Left forelimb (tissue), 1 donor: ENCODE measurements around the gene AUTS2.

Source experiments
- DNase-seq: peaks from one replicate; pipeline ENCODE4 v3.0.0-alpha.2; 2018; ENCODE audit warnings: low spot score

Gene AUTS2

DNA sequence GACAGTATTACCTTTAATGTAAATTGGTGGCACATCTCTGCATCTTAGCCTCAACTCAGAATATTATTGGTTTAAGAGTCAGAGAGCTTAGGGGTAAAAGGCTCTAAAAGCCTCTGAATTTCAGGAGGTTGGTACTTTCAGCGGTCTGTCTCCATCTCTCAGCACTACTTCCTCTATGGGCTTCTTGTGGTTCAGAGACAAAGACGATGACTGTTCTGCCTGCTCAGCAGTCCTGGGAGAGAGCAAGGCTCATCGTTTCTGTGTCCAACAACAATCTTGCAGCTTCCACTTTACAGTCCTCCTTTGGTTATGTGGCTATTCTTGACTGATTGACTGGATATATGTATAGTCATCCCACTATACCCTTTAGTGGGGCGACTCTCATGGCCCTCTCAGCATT lies 394.7 kb downstream of the AUTS2 start:
- no peak for DNase-seq

DNA sequence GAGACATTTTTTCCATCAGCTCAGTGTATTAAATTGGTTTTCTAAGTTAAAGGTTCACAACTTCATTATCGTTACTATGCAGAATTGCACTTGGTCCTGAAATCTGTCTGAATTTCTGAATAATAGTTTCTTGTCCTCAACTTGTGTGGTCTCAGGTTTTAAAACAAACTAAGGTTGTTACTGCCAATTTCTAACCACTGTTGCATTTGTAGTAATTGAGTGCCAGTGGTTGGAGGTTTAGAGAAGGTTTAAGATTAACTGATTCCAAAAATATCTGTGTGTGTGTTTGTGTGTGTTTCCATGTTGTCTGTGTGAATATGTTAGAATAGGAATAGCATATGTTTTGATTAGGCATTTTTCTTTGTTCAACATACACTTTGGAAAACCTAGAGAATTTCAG lies 395.9 kb downstream of the AUTS2 start:
- DNase-seq: no peak

DNA sequence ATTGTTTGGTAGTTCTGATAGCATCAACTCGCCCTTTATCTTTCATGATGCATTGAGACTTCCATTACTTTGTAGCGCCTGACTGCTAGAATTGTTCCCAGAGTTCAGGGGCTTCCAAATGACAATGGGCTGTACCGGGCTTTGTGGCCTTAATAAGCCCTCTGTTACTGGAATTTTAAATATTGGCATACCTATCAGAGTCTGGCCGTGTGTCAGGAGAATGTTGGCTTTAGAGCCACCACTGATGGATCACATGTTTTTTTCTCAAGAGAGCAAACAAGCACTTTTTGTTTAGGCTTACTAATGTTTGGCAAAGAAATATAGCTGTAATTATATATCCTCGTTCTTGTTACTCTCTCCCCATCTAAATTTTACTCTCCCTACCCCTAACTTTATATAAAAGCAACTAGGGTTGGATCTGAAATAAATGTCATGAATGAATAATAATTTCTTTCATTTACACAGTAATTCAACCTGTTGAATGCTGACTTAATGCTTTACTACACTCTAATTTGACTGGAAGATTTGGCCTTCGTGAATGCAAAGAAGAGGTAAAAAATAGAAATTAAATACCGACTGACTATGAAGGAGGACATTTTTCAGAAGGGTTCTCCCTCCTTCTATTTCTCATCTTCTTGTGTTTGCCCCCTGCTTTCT lies 396.7 kb downstream of the AUTS2 start:
- DNase-seq: no peak

GRCh38 chr7:69996121-69996520 lies 397.8 kb downstream of the AUTS2 start:
- no peak for DNase-seq

GRCh38 chr7:70000737-70001348 lies 402.6 kb downstream of the AUTS2 start:
- no peak for DNase-seq

GRCh38 chr7:70005480-70005879 lies 407.2 kb downstream of the AUTS2 start:
- DNase-seq: no peak

GRCh38 chr7:70005891-70006260 lies 407.6 kb downstream of the AUTS2 start:
- DNase-seq: no peak

GRCh38 chr7:70006261-70006920 lies 408.1 kb downstream of the AUTS2 start:
- no peak for DNase-seq

DNA sequence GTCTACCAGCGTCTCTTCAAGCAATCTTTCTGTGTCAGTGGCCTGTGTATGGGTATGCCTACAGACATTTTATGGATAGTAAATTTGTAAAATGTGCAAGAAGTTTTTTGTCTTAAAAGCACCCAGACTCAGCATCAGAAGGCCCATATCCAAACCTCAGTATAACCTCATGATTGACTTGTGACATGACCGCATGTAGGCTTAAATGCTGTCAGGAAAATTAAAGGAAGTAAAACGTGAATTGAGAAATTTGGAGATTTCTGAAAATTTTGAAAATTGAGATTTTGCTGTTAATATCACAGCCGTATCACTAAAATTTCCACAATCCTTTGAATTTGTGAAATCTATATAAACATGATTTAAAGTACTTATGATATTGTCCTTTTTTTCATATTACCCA lies 410.2 kb downstream of the AUTS2 start:
- no peak for DNase-seq

DNA sequence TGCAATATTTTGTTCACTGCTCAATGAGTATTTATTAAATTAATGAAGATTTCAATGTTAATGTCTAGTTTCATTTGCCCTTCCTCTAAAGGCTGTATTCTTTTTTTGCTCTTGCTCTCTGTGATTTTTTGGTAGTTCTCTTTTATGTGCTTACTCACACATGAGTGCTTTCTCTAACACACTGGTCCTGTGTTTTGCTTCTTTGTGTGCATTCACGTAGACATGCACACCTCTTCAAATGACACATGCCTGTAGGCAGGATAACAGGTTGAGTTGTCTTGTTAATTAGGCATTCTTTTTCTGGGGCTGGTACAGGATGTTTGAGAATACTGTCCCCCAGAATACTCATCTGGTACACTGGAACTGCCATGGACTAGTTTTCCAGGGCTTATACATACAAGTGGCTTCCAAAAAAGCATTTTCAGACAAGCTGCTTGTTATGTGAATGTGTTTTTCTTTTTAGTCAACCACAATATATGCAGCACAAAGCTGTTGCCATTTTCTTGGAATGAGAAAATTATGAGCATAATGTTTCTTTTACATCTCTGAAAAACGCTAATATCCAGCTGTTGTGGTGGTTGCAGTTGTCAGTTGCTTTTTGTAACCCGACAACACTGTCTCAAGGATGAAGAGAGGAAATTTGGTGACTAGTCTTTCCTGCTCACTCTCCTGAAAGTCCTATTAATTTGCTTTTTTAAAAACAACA lies 416.4 kb downstream of the AUTS2 start:
- no peak for DNase-seq

DNA sequence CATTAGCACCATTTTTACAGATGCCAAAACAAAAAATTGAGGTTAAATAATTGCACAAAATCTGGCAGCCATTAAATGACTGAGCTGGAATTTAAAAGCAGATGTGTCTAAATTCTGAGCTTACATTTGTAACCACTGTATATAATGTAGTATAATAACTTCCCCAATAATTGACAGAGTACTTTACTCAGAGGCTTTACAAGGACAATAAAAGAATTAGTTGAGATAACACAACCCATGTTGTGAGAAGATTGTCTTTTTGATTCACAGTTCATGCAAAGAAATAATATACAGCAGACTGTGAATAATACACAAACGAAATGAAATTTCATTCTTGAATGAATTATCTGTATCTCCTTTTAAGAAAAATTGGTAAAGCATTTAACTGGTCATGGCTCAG lies 417.1 kb downstream of the AUTS2 start:
- no peak for DNase-seq

- DNase-seq: no peak
These were observed 417.9 kb downstream of the AUTS2 start for GRCh38 chr7:70016044-70016770.

- no peak for DNase-seq
These were observed 419.1 kb downstream of the AUTS2 start for GRCh38 chr7:70017357-70017756.

DNA sequence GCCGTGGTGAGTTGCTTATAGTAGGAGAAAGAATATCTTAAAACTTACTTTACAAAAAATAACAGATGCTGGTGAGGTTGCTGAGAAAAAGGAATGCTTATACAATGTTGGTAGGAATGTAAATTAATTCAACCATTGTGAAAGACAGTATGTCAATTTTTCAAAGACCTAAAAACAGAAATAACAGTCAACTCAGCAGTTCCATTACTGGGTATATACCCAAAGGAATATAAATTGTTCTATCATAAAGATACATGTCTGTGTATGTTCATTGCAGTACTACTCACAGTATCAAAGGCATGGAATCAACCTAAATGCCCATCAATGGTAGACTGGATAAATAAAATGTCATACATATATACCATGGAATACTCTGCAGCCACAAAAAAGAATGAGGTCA lies 420.4 kb downstream of the AUTS2 start:
- no peak for DNase-seq

DNA sequence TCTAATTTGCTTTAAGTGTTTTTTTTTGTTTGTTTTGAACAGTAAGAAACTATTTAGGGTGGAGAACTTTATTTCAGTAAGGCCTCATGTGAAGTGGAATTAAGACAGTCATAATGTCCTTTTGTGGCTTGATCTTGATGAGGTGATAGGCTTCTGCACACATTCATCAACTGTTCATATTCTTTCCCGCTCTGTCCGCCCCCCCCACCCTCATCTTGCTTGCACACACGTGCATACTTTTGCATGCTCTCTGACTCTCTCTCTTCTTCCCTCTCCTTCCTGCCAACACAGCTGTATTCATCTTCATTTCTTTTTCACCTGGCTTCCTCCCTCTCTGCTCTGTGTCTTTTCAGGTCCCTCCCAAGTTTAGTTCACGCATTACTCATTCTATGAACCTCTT lies 429.6 kb downstream of the AUTS2 start:
- DNase-seq: no peak

GRCh38 chr7:70028620-70029019 lies 430.3 kb downstream of the AUTS2 start:
- no peak for DNase-seq

GRCh38 chr7:70029993-70030392 lies 431.7 kb downstream of the AUTS2 start:
- DNase-seq: no peak

GRCh38 chr7:70030745-70031144 lies 432.5 kb downstream of the AUTS2 start:
- DNase-seq: no peak

GRCh38 chr7:70031245-70031644 lies 433.0 kb downstream of the AUTS2 start:
- no peak for DNase-seq

GRCh38 chr7:70032649-70033048 lies 434.4 kb downstream of the AUTS2 start:
- DNase-seq: no peak

- no peak for DNase-seq
These were observed 435.0 kb downstream of the AUTS2 start for GRCh38 chr7:70033226-70033625.

DNA sequence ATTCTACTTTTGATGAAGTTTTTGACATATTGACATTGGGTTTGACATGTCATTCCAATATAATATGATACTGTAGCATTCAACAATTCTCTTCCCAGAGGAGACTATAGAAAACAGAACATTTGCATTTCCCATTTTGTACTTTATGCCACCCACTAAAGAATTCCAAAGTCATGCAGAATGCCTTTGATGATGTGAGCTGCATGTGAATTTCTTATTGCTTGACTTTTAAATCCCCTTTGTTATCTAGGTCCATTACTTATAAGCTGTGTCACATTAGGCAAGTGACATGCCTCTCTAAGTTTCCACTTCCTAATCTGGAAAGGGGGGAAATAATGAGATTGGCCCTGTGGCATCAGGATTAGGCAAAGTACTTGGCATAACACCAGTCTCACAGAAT lies 436.7 kb downstream of the AUTS2 start:
- DNase-seq: no peak
